GM19438 (cell line): ENCODE results near the gene CLDN34.

ENCODE experiments used
- ATAC-seq: cut with Tn5 transposase; IDR thresholded peaks from one replicate; pipeline ENCODE4 v1.9.1; 2021; ENCODE audit warnings: low read depth; ENCODE audit not compliant: unreplicated experiment

CLDN34 gene

DNA sequence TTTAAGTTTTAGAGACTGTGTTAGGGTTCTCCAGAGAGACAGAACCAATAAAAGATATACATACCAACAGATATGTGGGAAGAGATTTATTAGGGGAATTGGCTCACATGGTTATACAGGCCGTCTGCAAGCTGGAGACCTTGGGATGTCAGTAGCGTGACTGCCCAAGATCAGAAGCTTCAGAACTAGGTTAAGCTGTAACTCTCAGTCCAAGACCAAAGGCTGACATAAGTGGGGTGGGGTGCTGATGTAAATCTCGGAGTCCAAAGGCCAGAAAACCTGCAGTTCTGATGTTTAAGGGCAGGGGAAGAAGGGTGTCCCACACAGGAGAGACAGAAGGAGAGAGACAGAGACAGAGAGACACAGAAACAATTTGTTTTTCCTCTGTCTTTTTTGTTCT, 10.5 kb downstream of the CLDN34 start:
- no peak for ATAC-seq

DNA sequence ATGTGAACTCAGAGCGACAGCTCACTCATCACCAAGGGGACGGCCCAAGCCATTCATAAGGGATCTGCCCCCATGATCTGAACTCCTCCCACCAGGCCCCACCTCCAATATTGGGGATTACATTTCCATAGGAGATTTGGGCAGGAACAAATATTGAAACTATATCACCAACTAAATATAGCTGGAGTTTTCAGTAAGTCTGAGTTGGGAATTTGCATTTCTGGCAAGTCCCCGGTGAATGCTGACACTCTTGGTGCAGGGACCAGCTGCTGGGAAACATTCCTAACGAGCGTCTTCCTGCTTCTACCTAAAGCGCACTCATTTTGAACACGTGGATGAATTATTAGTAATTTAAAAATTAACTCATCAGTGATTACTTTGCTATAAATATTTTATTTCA, 13.2 kb downstream of the CLDN34 start:
- no peak for ATAC-seq

DNA sequence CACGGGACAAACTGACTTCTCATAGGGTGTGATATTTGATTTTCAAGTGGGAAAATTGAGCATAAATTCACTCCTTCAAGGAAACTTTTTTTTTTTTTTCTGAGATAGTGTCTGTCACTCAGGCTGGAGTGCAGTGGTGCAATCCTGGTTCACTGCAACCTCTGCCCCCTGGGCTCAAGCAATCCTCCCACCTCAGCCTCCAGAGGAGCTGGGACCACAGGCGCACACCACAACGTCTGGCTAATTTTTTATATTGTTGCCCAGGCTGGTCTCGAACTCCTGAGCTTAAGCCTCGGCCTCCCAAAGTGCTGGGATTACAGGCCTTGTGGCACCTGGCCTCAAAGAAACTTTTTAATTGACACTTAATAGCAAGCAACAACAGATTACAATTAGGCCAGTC, 13.8 kb downstream of the CLDN34 start:
- ATAC-seq = no peak

DNA sequence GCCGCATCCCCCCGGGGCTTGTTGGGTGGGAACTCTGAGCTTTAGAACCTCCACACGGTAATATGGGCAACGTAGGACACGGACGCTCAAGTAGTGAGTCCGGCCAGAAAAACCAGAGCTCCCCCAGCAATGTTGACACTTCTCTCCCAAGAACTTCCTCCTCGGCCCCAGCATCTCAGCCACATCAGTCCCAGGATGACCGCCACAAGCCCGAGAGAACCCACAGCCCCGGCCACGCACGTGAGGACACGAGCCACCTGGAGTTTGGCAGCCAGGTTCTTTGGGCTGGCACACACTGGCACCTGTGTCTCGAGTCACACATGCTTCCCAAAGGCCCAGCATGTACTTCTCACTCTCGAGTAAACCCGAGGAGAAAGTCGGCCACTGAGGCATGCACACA, 16.3 kb downstream of the CLDN34 start:
- no peak for ATAC-seq

DNA sequence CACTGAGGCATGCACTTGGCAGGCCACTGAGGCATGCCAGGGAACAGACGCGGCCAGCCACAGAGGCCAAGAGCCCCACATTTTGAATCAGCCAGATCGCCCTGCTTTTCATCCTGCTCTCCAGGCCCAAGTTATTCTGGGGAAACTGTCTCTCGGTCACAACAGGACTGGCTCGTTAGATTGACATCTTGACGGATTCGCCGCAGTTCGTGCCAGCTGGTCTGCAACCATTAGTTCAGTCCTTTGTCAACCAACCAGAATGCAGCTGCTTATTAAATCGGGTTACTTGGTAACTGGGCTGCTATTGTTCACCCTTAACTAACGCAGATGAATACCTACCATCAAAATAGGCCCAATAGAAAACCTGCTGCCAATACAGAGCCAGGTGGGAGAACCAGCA, 16.7 kb downstream of the CLDN34 start:
- no peak for ATAC-seq

DNA sequence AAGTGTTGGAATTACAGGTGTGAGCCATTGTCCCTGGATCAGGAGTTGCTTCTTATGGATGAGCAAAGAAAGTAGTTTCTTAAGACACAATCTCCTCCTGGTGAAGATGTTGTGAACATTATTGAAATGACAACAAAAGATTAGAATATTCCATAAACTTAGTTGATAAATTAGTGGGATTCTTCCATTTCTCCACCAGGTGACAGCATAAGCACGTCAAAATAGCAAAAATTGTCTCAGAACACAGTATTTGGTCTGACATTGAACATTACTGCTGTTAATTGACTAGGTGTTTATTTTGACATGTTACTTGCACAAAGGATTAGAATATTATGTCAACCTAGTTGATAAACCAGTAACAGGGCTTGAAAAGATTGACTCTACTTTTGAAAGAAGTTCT, 21.6 kb downstream of the CLDN34 start:
- ATAC-seq = no peak

DNA sequence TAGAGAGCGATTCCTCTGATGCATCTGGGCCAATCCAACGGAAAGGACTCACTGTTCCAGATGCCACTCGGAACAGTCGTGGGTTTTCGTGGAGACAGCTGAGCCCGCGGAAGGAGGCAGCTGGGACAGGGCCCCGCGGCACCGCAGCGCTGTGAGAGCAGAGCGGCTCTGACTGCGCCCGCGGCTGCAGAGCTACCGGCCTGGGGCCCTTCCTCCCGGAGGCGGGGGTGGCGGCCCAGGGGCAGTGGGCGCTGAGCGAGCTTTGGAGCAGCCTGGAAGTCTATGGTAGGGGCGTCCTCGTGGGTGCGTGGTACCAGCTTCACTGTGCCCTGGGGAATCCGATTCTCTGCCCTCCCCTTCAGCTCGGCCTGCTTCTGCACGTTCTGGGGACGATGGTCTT, 24.9 kb downstream of the CLDN34 start:
- no peak for ATAC-seq

DNA sequence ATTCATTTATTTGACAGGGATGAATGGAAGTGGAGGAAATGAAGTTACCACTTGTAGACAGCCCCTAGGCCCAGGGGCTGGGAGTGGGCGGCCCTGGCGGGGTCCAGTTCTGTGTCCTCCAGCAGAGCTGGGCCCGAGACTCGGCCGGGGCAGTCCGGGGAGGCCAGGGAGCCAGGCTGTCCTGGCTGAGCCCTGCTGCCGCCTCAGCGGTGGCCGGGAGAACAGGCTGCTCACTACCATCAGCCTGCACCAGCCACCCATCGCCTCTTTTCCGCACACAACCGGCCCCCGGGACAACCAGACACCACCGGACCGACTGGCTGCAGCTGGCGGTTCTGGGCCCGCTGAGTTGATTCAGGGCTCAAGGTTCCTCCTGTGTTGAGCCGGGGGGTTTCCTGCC, 25.6 kb downstream of the CLDN34 start:
- ATAC-seq = no peak

DNA sequence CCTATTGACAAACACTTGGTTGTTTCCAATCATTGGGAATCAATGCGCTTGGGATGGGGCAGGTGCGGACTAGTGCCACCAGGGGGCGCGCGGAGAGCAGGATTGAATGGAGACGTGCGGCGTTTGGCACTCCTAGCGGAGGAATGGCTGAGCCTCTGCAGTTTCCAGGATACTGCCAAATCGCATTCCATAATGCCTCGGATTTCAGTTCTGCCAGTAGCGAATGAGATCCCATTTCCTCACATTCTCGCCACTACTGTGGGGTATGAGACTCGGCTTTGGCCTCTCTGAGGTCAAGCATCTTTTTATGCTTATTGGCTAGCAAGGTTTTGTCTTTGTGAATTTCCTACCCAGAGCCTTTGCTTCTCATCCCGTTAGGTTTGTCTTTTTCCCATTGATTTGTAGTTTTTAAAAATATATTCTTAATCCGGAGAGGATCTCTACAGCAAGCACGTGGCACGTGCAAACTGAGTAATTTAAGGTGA, 28.7 kb downstream of the CLDN34 start:
- ATAC-seq = peak; percentile 97

DNA sequence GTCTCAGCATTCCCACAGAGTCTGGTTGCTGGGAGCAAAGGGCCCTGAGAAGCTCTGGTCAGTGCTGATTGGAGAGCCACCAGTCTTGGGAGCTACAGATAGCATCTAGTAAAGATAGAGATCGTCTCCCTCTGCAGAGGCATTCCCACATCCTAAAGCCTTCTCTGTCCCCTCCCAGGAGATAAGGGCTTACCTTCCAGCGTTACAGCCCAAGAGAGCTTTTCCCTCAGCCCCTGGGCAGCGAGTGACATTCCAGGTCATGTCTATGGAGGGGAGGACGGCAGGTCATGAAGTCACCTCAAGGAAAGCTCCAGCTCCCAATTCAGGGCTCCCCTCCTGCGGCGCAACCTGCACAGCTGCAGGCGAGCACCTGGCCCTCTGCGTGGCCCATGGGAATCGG, 29.9 kb downstream of the CLDN34 start:
- no peak for ATAC-seq

DNA sequence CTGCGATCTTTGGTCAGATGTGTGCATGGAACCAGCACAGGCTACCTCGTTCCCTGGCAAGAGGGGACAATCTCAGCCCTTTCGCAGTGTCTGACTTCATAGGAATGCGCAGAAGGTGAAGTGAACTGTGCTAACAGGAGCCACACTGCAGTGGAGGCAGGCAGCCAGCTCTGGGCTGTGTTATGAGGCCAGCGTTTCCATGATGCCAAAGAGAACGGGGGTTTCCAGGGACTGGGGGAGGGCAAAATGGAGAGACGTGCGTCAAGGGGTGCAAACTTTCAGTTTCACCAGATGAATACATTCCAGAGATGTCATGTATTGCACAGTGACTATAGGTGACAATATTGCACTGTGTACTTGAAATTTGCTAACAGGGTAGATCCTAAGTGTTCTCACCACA, 30.4 kb downstream of the CLDN34 start:
- no peak for ATAC-seq

DNA sequence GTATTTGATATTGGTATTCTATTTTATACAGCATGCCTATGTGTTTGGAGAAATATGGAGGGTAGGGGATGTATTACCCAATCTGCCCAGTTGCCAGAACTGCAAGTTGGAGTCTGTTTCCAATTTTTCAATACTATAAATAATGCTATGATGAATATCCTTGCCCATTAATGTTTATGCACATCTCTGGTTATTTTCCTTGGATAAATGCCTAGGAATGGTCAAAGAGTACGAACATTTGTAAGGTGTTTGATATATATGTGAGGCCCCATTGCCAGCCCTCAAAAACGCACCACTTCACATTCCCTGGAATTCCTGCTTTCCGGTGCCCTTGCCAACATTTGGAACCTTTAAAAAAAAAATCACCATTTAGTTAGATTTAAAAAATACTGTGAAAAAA, 34.3 kb downstream of the CLDN34 start:
- ATAC-seq = no peak

DNA sequence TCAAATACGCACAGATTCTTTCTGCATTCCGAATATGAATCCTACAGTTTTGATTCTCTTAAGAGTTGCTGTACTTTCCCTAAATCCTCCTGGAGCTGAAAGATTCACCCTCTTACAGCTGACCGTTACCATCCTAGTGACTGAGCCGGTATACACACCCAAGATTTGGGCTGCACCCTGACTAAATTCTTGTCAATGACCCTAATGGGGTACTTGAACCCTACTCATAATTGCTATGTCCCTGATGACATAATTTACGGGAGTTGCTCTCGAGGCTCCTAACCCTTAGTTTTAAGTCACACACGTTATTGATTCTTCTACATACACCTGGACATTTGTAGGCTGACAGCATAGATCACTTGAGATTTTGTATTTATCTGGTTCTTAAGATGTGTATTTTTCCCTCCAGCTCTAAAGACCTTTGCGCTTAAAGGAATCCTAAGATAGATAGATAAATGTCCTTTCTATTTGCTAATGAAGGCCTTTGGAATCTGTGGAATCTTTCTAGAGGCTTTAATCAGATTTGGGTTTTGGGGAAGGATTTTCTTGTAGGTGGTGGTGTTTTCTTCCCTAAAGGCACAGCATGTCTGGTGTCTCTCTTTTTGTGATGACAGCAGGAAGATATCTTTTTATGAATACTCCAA, 37.8 kb downstream of the CLDN34 start:
- ATAC-seq = no peak

DNA sequence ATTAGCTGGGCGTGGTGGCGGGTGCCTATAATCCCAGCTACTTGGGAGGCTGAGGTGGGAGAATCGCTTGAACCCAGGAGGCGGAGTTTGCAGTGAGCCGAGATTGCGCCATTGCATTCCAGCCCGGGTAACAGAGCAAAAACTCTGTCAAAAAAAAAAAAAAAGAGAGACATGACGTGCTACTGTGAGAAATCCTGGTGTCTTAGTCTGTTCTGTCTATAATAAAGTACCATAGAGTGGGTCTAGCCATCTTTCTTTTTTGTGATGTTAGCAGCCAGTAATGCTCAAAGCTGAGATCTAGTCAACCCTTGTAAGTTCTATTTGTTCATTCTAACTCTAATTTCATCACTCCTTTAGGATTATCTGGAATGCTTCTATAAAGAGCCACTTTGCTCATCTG, 38.9 kb downstream of the CLDN34 start:
- ATAC-seq = no peak

DNA sequence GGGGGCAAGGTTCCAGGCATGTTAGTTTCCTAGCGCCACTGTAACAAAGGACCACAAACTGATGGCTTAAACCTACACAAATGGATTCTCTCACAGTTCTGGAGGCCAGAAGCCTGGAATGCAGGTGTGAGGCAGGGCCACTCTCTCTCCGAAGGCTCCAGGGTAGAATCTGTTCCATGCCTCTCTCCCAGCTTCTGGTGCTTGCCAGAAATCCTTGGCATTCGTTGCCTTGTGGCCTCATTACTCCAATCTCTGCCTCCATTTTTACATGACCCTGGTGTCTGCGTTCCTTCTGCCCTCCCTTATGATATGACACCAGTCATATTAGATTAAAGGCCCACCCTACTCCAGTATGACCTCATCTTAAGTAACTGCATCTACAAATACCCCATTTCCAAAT, 39.6 kb downstream of the CLDN34 start:
- no peak for ATAC-seq

DNA sequence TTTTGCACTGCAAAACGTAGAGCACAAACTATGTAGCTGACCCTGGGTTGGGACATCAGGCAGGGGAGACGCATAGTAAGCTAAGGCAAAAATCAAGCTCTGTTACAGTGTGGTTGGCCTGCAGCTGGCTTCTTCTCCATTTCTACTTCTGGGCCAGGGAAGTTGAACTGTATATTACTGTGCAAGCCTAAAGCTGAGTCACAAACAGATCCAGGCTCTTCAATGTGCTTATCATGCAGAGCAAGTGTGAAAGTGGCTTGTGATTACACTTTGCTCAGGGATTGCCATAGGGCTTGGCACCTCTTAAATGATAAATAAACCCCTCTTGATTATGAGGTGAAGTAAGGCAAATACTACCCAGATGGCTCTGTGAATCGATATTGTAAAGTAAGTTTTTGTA, 40.5 kb downstream of the CLDN34 start:
- ATAC-seq = no peak

DNA sequence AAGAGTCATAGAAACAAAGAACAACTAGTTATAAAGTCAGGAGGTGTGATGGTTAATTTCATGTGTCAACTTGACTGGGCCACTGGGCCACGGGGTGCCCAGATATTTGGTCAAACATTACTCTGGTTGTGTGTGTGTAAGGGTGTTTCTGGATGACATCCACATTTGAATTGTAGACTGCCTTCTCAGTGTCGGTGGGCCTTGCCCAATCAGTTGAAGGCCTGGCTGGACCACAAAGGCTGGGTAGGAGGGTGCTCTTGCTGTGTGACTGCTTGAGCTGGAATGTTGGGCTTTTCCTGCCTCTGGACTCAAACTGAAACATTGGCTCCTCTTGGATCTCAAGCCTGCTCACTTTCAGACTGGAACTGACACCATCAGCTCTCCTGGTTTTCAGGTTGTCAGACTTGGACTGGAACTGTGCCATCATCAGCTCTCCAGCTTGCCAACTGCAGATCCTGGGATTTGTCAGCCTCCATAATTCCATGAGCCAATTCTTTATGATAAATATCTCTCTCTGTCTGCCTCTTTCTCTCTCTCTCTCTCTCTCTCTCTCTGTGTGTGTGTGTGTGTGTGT, 41.4 kb downstream of the CLDN34 start:
- no peak for ATAC-seq

DNA sequence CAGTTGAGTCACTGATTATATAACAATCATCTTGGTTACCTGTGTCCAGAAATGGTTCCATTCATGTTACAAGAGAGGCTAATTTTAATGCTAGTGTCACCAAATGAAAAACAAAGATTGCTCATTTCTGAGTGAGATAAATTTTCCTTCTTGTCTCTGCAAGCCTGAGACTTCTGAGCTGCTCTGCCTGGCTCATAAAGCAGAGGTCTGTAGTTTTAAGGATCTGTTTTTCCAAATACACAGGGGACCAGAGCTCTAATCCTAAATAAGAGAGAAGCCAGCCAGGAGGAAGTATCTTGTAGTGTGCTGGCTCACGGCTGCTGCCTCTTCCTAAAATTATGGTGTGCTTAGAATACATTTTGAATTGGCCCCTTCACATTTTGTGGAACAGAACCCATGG, 42.6 kb downstream of the CLDN34 start:
- ATAC-seq = no peak

DNA sequence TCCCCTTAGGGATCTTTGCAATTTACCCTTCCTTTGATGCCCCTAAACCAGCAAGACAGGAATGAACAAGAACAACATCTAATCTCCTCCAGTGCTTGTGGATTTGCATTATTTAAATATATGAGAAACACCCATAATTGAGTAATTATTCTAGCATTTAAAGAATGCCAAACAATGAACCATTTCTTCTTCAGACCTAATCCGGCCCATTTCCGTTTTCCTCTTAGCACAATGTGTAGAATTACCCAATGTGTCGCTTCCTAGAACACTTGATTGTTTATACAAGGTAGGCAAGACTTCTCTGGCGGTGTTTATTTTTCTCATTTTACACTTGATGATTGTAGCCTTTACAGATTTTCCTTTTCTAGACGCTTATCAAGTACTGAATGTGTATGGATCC, 43.5 kb downstream of the CLDN34 start:
- no peak for ATAC-seq

DNA sequence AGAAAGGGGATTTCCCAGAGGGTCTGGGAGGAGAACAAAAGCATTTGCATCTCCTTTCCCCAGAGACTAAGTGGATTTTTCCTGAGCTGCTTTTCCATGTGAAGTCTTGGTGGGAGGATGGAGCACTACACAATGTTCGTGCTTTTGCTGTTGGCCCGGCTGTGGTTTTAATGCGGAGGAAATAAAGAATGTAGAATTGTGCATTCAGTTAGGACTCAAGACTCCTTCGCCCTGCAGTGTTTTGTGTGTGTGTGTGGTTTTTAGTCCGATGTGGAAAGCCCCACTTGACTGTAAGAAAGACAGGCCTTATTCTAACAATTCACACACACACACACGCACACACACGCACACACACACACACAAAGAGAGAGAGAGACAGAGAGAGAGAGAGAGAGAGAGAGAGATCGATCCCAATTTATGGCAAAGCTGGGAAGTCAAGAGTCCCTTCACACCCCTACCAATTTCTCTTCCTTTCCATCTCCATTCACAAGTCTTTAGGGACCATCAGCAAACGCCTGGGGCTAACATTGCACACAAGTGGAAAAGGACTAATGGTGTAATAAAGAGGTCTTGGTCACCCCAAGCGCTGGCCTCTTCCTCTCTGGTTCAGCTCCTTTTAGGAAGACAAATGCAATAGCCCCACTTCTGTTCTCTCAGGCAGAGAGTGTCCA, 44.2 kb downstream of the CLDN34 start:
- no peak for ATAC-seq

DNA sequence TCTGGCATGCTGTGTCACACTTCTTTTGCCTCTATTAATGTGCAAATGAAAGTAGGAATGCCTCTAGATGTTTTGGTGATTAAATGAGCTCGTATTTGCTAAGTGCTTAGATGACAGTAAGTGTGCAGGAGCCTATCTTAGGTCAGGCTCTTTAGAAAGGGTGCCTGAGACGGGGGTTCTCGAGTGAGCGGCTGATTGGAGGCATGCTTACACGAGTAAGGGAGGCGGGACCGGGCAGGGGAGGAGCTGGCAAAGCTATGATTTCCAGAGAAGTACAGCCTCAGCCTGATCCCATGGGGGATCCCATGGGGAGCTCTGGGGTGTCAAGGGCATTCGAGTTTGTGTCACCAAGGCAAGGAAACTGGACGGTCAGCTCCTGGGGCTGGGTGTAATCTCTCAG, 44.8 kb downstream of the CLDN34 start:
- ATAC-seq = no peak
